HG02642 (cell line): ENCODE data around the gene WDR19.
"Not testable (repeated sequence)": the region's sequence is repeated elsewhere in the genome, so short reads cannot be mapped to it uniquely, and the experiment has no call there.

Source experiments
- ATAC-seq: cut with Tn5 transposase; IDR thresholded peaks from one replicate; pipeline ENCODE4 v1.9.1; 2021; ENCODE audit warnings: mild to moderate bottlenecking; ENCODE audit not compliant: unreplicated experiment, poor library complexity

Gene WDR19

DNA sequence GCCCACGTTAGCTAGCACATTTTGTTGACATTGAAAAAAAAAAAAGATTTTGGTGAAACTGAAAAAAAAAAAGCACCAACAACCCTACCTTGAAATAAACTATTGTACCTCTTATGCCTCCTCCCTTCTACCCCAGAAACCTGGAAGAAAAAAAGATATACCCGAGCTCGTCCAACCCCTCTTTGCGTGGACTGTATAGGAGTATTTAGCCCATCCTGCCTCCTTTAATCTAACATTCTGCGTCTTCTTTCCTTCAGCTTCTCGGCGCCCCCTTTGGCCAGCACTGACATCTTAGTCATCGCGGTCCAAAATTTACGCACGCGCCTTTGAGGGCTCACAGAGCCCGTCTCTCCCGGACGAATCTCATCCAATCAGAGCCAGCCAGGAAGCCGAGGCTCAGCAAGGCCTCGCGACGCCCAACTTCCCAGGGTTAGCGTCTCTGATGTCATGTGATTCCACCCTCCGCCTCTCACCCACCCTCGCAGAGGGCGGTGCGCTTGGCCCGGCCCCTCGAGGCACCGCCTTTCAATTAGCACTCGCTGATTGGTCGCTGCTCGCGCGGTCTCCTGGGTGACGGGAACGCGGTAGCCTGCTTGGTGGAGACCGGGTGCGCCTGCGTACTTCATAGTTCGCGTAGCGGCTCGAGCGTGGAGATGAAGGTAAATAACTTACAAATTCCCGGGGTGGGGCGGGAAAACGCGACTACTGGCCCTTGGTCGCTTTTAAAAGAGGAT lies at the start of gene WDR19:
Gene WDR19, plus strand, starts transcription at position 625 of the 734 bp plus-strand sequence. Its CDS starts 29 bp downstream, at position 654.
- peak; percentile 98 for ATAC-seq

DNA sequence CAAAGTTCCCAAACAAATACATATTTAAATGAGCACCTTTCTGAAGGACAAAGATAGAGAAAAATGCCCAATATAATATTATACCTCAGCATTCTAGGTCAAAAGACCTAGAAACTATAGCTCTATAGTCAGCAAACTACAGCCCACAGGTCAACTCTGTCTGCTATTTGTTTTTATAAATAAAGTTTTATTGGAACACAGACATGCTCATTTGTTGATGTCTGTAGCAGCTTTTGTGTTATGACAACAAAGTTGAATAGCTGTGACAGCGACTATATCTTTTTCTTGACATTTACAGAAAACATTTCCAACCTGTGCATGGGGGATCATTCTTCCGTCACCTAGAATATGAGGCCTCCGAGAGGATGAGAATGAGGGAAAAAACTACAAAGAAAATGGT lies 48.7 kb upstream of the WDR19 start:
- ATAC-seq: no peak

DNA sequence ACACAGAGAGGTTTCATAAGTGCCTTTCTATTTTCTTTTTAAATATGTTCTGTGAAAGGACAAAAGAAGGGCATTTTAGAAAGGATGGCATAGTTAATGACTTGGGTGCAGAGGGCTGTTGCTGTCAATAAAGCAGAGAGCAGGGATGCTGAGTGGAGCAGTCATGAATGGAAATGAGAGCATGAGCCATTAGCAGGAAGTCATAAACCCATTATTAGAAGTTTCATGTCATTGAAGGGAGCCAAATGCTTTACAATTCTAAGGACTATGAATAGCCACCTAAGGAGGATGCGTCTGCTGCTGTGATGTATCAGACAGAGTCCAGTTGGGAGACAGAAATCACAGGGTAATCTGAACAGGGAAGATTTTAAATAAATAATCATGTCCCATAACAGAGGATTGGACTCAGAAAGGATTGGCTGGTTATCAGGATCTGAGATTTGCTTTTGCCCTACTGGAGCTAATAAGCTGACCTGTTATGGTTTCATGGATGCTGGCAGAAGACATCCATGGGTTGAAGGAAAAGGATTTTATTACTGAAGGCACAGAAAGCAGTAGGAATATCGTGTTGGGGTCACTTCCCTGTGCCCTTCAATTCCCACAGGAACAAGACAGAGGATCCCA lies 47.5 kb upstream of the WDR19 start:
- no peak for ATAC-seq

DNA sequence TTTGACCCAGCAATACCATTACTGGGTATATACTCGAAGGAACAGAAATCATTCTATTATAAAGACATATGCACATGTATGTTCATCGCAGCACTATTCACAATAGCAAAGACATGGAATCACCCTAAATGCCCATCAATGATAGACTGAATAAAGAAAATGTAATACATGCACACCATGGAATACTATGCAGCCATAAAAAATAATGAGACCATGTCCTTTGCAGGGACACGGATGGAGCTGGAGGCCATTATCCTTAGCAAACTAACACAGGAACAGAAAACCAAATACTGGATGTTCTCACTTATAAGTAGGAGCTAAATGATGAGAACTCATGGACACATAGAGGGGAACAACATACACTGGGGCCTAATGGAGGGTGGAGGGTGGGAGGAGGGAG lies 44.1 kb upstream of the WDR19 start:
- ATAC-seq: not testable (repeated sequence)

DNA sequence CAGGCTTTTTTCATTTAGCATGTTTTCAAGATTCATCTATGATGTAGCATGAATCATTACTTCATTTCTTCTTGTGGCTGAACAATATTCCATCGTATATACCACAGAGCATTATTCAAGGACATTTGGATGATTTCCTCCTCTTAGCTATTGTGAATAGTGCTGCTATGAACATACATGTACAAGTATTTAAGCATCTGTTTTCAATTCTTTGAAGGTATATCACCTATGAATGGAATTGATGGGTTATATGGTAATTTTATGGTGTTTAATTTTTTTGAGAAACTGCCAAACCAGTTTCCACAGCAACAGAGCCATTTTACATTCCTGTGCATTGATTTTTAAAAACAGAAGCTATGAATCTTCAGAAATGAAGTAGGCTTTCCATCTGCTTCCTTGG lies 36.1 kb upstream of the WDR19 start:
- ATAC-seq: no peak

DNA sequence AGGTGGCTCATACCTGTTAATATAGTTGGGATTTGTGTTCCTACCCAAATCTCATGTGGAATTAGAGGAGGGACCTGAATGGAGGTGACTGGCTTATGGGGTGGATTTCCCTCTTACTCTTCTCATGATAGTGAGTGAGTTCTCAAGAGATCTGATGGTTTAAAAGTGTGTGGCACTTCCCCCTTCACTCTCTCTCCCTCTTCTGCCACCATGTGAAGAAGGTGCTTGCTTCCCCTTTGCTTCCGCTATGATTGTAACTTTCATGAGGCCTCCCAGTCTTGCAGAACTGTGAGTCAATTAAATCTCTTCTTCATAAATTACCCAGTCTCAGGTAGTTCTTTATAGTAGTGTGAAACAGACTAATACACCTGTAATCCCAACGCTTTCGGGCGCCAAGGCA lies 28.3 kb upstream of the WDR19 start:
- no peak for ATAC-seq

DNA sequence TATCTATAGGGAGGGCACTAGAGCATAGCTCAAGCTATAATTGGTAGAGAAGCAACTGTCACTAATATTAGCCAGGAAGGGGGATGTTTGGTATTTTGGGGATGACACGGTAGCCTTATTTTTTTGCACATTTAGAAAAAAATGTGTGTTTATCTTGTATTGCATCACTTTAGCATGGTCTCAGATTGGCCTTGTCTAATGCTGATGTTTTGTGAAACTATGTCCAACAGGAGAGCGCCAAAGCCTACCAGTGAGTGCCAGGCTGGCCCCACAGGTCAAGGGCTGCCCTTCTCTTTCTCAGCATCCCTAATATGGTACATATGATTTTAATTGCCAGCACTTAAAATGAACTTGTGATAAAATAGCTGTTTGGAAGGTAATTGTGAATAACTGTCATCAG lies 24.8 kb upstream of the WDR19 start:
- ATAC-seq: no peak

DNA sequence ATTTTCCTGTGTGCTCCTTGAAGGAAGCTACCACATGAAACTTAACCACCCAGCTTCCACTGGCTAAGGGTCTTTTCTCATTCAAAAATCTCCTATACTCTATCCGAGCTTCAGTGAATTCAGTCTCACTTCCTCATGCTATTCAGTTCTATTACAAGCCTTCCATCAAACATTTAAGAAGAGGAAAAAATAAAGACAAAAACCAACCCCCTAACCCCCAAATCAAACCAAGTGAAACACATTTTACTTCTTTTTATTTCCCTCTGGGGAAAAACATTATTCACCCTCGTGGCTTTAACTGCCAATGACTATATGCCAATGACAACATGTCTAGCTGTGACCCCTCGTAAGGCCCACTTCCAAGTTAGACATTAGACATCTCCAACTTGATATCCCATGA lies 16.2 kb upstream of the WDR19 start:
- peak; percentile 36 for ATAC-seq

DNA sequence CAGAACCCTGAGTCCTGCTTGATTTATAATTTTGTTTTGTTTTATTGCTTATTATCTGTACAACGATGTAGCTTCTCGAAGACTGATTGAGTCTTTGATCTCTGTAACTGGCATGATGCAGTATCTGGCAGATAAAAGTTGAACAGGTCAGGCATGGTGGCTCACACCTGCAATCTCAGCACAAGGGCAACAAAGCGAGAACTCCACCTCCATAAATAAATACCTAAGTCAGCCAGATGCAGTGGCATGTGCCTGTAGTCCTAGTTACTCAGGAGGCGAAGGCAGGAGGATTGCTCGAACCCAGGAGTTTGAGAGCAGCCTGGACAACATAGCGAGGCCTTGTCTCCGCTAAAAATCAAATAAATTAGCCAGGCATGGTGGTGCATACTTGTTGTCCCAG lies 15.7 kb upstream of the WDR19 start:
- ATAC-seq: peak; percentile 54

DNA sequence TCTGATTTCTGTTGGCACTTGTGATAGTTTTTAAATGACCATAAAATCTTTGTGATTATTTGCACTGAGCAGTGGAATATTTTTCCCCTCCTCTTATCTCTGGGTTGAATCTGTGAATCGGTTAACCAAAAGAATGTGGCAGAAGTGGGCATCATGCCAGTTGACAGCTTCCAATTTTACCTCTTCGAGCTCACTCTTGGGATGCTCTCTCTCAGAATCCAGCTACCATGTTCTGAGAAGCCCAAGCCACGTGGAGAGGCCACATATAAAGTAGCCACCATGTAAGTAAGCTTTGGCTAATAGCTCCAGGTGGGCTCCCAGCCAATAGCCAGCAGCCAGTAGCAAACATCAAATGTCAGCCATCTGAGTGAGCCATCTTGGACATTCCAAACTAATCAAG lies 12.9 kb upstream of the WDR19 start:
- no peak for ATAC-seq

DNA sequence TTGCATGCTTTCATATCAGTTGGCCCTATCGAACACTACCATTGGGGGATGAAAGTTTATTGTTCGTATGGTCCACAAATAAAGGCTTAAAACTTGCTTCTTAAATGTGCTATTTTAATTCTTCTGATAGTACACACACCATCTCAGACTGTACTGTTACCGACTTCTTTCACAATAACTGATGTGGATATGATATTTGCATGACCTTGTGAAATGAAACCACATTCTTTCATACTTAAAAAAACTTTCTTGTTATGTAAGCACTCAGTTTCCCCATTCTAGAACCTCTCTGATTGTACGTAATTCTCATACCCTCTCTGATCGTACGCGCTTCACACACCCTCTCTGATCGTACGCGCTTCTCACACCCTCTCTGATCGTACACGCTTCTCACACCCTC lies 12.0 kb upstream of the WDR19 start:
- no peak for ATAC-seq

DNA sequence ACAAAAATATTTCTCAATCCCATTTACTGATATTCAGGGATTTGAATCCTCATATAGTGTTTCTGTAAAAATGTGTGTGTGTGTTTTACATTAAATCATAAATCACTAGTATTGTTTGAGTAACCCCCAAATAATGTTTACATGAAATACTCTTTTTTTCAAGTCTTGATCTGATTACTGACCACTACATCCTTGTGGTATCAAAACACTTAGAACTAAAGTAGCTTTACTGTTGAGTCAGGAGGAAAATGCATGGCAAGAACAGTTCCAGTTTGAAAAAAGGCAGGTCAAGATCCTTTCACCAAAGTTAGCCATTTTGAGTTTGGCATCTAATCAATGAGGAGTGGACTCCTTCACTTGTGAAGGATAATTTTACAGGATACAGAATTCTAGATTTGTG lies 3.6 kb upstream of the WDR19 start:
- no peak for ATAC-seq

DNA sequence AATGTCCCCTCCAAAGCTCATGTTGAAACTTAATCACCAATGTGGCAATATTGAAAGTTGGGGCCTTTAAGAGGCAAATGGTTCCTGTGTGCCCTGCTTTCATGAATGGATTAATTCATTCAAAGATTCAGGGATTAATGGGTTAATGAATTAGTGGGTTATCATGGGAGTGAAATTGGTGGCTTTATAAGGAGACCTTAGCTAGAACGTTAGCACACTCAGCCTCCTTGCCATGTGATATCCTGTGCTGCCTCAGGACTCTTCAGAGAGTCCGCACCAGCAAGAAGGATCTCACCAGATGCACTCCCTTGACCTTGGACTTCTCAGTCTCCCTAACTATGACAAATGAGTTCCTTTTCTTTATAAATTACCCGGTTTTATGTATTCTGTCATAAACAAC lies 2.6 kb upstream of the WDR19 start:
- no peak for ATAC-seq

DNA sequence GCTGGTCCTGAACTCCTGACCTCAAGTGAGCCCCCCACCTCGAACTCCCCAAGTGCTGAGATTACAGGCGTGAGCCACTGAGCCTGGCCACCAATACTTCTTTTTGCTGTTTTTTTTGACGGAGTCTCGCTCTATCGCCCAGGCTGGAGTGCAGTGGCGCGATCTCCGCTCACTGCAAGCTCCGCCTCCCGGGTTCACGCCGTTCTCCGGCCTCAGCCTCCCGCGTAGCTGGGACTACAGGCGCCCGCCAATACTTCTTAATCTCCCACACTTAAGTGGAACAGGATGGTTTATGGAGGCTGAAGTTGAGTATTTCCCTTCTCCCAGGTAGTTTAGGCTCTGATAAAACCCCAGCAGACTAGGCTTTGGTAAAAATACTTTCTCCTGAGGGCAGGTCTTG lies 1.7 kb upstream of the WDR19 start:
- ATAC-seq: not testable (repeated sequence)

DNA sequence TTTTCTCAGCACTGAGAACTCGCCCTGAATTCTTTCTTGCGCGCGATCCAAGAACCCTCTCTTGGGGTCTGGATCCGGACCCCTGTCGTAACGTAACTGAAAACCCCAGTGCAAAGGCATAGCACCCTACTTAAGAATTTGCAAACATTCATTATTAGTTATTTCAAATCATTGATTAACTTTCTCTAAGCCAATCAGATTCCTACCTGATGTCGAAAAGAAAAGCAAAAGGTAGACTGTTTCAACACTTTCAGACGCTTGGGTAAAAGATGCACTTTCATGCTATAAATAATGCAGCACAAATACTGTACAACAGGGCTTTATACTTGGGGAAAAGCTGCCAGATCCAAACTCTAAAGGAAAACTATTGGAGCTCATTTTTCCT lies 817 bp upstream of the WDR19 start:
- ATAC-seq: no peak

DNA sequence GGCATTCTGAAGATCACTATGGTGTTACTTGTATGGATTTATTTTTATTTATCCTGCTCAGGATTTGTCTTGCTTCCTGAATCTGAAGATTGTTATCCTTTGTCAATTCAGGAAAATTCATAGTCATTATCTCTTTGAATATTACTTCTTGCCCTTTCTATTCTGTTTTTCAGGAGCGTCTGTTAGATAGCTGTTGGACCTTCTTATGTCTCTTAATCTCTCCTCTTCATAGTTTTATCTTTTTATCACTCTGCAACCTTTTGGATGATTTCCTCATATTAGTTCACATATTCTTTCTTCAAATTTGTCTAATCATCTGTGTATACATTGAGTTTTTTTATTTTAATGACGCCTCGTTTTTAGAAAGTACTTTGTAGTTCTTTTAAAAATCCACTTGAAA lies 19.6 kb downstream of the WDR19 start:
- ATAC-seq: no peak

DNA sequence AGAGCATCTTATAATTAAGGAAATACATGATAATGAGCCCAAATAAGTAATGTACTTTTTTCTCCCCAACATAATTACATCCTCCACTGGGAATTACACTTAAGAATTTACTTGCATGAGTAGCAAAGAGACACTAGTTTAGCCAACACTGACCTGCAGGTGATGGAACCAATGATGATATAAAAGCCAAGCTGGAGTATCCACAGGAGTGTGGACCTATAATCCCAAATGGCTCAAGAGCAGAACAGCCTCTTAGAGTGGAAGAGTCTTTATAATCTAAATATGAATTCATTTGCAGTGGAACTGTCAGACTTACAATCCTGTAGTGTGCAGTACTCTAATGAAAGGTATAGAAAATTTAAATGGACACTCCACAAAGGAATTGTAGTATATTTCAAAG lies 22.2 kb downstream of the WDR19 start:
- no peak for ATAC-seq

DNA sequence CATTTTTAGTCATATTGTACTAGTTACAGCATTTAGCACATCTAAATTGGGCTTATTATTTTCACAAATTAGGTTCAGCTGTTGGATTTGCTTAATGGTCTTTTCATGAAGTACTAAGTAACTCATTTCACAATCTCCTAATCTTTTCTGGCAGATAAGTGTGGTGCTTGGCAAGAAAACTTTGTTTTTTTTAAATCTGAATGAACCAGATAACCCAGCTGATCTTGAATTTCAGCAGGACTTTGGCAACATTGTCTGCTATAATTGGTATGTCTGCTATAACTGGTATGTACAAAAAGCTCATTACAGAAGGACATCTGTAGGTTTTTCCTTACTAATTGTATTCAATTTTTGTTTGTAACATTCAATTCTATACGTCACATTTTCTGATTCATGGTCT lies 22.7 kb downstream of the WDR19 start:
- no peak for ATAC-seq

DNA sequence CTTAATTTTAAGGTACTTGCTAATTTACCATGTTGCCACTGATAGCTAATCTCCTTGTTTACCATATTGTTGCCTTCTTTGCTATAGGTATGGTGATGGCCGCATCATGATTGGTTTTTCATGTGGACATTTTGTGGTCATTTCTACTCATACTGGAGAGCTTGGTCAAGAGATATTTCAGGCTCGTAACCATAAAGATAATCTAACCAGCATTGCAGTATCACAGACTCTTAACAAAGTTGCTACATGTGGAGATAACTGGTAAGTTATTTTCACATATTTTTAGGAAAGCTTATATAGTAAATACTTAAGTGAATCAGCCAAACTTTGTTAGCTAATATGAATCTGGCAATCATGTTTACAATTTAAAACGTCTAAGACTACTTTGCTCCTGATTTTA lies 23.1 kb downstream of the WDR19 start:
- no peak for ATAC-seq

DNA sequence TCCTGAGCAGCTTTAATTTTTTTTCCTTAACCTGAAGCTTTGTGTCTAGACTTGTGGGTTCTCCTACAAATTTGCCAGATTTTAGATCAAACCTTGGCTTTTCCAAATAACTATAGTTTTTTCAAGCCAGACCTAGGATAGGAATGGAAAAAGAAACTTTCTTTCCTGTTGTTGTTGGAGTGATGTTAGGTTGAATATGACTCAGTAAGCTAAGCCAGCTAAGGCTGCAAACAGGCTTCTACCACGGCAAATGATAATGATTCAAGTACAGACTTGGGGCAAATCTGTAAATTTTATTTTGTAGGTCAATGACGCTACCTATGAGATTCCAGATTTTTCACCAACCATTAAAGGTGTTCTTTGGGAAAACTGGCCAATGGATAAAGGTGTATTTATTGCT lies 45.6 kb downstream of the WDR19 start:
- no peak for ATAC-seq

DNA sequence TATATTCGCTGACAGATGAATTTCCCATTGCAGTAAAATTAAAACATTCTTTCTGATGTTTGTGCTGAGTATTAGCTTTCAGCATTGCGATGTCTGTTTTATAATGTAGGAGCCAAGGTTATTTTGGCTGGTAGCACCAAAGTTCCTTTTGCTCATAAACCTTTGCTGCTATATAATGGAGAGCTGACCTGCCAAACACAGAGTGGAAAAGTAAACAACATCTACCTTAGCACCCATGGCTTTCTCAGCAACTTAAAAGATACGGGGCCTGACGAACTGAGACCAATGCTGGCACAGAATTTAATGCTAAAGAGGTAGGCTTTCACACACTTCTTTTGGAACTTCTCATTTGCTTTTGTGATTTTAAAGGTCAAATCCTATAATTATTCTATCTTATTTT lies 46.0 kb downstream of the WDR19 start:
- ATAC-seq: no peak

DNA sequence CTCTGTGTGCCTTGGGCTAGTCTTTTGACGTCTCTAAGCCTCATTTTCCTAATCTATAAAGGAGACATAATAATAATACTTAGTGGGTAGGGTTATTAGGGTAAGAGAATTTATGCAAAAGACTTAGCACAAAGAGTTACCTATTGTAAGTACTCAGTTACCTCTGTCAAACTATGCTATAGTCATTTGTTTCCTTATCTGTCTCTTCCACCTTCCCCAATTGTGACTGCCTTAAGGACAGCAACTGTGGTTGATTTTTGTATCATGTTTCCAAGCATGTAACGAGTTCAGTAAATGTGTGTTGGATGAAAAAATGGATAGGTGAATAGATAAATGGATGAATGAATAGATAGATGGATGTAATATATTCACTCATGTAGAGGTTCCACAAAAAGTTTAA lies 48.1 kb downstream of the WDR19 start:
- no peak for ATAC-seq
